Measurements from ENCODE around the gene BRICD5.

DNA sequence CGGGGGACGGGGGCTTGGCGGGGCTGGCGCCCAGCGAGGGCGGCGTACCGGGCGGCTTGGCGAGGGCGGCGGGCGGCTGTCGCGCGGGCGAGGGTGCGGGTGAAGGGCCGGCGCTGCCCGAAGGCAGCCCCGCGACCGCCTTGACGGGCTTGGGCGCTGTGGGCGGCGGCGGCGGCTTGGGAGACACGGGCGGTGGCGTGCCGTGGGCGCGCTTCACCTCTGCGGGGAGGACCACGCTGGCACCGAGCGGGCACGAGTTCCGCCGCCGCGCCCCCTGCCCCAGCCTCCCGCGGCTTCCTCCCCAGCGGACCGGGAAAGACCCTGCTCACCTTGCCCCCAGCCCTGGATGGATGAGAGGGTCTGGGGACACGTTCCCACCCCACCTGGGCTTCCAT, 31.6 kb downstream of the BRICD5 start:
- TF ChIP-seq, protein P1, sequence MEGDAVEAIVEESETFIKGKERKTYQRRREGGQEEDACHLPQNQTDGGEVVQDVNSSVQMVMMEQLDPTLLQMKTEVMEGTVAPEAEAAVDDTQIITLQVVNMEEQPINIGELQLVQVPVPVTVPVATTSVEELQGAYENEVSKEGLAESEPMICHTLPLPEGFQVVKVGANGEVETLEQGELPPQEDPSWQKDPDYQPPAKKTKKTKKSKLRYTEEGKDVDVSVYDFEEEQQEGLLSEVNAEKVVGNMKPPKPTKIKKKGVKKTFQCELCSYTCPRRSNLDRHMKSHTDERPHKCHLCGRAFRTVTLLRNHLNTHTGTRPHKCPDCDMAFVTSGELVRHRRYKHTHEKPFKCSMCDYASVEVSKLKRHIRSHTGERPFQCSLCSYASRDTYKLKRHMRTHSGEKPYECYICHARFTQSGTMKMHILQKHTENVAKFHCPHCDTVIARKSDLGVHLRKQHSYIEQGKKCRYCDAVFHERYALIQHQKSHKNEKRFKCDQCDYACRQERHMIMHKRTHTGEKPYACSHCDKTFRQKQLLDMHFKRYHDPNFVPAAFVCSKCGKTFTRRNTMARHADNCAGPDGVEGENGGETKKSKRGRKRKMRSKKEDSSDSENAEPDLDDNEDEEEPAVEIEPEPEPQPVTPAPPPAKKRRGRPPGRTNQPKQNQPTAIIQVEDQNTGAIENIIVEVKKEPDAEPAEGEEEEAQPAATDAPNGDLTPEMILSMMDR (IDR thresholded peaks at IDR 0.05), result no peak
- no peak for TF ChIP-seq POLR2A (IDR thresholded peaks at IDR 0.05)

Data from thyroid gland (tissue), 4 donors.